Fibroblast of the conjunctiva (primary cell): ENCODE results near the gene UPP1.
A peak's percentile ranks its signal among the peaks of the same experiment; 100 is the strongest.
"Not testable (repeated sequence)": the region's sequence is repeated elsewhere in the genome, so short reads cannot be mapped to it uniquely, and the experiment has no call there.

Source experiments
- DNase-seq: peaks from one replicate; pipeline ENCODE4 v3.0.0-alpha.2; 2010; ENCODE audit warnings: low read depth

The UPP1 gene

GRCh38 chr7:48089046-48090003 is at the start of gene UPP1:
UPP1 (plus strand) TSS chr7:48089265; CDS start chr7:48094784, 5,519 bp downstream.
- DNase-seq, result no peak

- no peak for DNase-seq
These were observed 48.0 kb upstream of the UPP1 start for GRCh38 chr7:48040944-48041652.

GRCh38 chr7:48041653-48041970 is 47.5 kb upstream of the UPP1 start:
- DNase-seq, result no peak

GRCh38 chr7:48042216-48042615 is 46.8 kb upstream of the UPP1 start:
- no peak for DNase-seq

GRCh38 chr7:48042636-48043035 is 46.4 kb upstream of the UPP1 start:
- DNase-seq, result no peak

- DNase-seq, result no peak
These were observed 43.8 kb upstream of the UPP1 start for GRCh38 chr7:48045195-48045765.

- DNase-seq, result no peak
These were observed 42.6 kb upstream of the UPP1 start for GRCh38 chr7:48046458-48046857.

GRCh38 chr7:48048113-48048512 is 41.0 kb upstream of the UPP1 start:
- no peak for DNase-seq

- DNase-seq, result no peak
These were observed 39.2 kb upstream of the UPP1 start for GRCh38 chr7:48049850-48050249.

GRCh38 chr7:48052748-48053147 is 36.3 kb upstream of the UPP1 start:
- no peak for DNase-seq

GRCh38 chr7:48053736-48054135 is 35.3 kb upstream of the UPP1 start:
- DNase-seq, result no peak

- no peak for DNase-seq
These were observed 30.1 kb upstream of the UPP1 start for GRCh38 chr7:48058990-48059389.

- no peak for DNase-seq
These were observed 29.4 kb upstream of the UPP1 start for GRCh38 chr7:48059706-48060105.

- no peak for DNase-seq
These were observed 25.1 kb upstream of the UPP1 start for GRCh38 chr7:48063985-48064384.

- DNase-seq, result no peak
These were observed 21.6 kb upstream of the UPP1 start for GRCh38 chr7:48067475-48067874.

GRCh38 chr7:48074204-48074654 is 14.8 kb upstream of the UPP1 start:
- DNase-seq, result no peak

GRCh38 chr7:48077423-48077822 is 11.6 kb upstream of the UPP1 start:
- DNase-seq, result no peak

- no peak for DNase-seq
These were observed 10.6 kb upstream of the UPP1 start for GRCh38 chr7:48078470-48078869.

- DNase-seq, result not testable (repeated sequence)
These were observed 6.7 kb upstream of the UPP1 start for GRCh38 chr7:48082378-48082777.

- DNase-seq, result no peak
These were observed 5.8 kb upstream of the UPP1 start for GRCh38 chr7:48083114-48083830.

GRCh38 chr7:48084727-48085432 is 4.2 kb upstream of the UPP1 start:
- DNase-seq, result peak; percentile 96

GRCh38 chr7:48085433-48085791 is 3.7 kb upstream of the UPP1 start:
- no peak for DNase-seq
